ENCODE data around the gene PACS1.
"Not testable (repeated sequence)": the region's sequence is repeated elsewhere in the genome, so short reads cannot be mapped to it uniquely, and the experiment has no call there.

The PACS1 gene

DNA sequence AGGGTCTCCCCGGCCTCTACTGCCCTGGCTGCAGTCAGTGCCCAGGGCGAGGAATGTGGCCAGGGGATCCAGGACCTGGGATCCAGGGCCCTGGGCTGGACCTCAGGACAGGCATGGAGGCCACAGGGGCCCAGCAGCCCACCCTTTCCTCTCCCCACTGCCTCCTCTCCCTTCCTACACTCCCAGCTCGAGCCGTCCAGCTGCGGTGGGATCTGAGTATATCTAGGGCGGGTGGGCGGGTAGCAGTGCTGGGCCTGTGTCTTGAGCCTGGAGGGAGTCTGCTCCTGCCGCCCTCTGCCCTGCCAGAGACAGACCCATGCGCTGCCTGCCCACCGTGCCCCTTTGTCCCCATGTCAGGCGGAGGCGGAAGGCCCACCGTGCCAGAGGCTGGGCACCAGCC, 206.5 kb downstream of the PACS1 start:
- not testable (repeated sequence) for DNase-seq (ENCODE audit: low read depth)

DNA sequence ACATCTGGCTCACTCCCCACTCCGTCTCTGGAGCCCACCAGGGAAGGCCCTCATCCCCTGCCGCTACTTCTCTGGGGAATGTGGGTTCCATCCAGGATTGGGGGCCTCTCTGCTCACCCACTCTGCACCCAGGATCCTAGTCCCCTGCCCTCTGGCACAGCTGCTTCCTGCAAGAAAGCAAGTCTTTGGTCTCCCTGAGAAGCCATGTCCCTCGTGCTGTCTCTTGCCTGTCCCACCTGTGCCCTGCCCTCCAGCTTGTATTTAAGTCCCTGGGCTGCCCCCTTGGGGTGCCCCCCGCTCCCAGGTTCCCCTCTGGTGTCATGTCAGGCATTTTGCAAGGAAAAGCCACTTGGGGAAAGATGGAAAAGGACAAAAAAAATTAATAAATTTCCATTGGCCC, 207.0 kb downstream of the PACS1 start:
- not testable (repeated sequence) for DNase-seq (ENCODE audit: low read depth)

DNA sequence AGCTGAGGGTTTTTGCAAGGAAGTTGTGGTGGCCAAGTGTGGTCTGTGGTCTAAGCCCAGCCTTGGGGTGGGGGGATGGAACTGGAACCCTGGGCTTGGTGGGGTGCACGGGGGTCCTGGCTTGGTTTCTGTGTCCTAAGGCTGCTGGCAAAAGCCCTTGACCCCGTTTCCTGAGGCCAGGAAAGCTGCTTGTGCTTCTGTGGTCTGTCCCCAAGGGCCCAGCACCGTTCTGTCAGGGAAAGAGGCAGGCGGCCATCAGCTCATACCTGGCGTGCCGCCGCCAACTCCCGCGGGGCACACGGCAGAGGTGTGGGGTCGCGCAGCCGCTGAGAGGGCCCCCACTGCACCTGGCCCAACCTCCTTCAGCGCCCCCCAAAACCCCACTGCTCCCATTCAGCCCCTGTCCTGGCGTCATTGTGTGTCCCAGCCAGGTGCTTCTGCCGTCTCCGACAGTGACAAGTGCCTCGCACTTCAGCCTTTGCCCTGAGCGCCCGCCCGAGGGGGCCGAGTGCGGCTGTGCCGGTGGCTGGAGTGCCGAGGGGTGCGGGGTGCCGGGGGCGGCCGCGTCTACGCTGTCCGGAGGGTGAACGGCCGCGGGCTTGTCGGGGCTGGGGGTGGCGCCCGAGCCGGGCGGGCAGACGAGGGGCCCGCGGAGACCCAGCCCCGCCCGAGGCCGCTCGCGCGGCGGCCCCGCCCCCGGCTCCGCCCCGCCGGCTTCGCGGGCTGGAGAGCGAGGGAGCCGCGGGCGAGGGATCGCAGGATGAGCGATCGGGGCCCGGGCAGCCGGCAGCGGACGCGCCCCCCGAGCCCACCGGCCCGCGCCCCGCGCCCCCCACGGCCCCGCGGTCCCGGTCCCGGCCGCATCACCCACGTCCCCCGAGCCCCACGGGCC, 207.6 kb downstream of the PACS1 start, which contains the start of gene CNIH2:
Gene CNIH2, plus strand, starts transcription at position 705 of the 892 bp plus-strand sequence. CDS start 282 bp downstream, outside the sequence.
- DNase-seq (ENCODE audit: low read depth), result no peak

GRCh38 chr11:66278363-66279091, 208.5 kb downstream of the PACS1 start:
- no peak for DNase-seq (ENCODE audit: low read depth)

- no peak for DNase-seq (ENCODE audit: low read depth)
Measured at GRCh38 chr11:66279092-66279734, 209.1 kb downstream of the PACS1 start.

DNA sequence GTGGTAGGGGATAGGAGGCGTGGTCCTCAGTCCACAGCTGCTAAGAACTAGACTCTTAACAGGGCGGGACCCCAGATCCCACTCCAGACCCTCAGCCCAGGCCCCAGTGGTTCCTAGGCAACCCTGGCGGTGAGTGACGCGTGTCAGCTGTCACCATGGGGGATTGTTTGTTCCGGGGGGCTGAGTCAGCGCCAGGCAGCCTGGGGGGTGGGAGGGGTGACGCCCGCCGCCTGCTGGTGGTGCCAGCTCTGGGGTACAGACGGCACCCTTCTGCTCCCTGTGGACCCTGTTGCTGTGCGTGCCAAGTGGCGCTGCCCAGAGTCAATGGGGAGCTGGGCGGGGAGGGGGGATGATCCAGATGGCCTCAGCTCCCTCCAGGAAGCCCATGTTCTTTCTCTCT, 210.4 kb downstream of the PACS1 start:
- DNase-seq (ENCODE audit: low read depth), result no peak

DNA sequence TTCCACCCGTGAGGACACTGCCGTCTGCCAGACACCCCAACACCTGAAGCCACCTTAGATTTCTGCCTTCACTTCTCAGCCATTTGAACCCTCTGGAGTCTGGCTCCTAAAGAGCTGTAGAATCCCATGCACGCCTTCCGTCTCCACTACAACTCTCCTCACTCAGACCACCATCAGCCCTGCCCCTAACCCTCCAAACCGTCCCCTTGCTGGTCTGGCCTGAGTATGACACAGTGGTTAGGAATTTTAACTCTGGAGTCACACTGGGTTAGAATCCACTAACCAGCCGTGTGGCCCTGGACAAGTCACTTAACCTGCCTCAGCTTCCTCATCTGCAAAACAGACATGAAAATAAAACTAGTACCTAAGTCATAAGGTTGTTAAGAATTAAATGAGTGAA, 210.9 kb downstream of the PACS1 start:
- DNase-seq (ENCODE audit: low read depth), result no peak

DNA sequence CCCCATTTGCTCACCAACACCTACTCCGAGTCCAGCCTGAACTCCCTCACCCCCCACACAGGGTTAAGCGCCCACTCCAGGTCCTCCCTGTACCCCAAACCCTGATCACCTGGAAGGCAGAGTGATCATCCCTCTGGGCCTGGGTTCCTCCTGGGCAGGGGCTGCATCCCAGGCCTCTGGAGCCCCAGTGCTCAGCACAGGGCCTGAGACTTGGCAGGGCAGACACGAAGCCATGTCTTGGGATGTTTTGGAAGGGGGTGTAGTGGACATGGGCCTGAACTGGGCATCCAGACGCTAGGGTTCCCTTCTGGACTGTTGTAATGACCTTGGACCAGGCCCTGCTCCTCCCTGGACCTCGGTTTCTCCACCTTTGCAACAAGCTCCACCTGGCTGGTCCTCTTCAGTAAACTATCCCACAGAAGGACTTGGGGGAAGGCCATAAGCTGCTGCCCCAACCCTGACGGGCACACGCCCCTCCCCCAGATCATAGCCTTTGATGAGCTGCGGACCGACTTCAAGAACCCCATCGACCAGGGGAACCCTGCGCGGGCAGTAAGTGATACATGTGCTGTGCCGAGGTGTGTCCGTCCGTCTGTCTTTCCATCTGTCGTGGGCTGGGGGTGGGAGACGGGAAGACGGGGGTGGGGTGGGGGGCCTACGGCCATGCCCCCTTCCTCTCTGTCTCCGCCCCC, 211.8 kb downstream of the PACS1 start:
- no peak for DNase-seq (ENCODE audit: low read depth)

DNA sequence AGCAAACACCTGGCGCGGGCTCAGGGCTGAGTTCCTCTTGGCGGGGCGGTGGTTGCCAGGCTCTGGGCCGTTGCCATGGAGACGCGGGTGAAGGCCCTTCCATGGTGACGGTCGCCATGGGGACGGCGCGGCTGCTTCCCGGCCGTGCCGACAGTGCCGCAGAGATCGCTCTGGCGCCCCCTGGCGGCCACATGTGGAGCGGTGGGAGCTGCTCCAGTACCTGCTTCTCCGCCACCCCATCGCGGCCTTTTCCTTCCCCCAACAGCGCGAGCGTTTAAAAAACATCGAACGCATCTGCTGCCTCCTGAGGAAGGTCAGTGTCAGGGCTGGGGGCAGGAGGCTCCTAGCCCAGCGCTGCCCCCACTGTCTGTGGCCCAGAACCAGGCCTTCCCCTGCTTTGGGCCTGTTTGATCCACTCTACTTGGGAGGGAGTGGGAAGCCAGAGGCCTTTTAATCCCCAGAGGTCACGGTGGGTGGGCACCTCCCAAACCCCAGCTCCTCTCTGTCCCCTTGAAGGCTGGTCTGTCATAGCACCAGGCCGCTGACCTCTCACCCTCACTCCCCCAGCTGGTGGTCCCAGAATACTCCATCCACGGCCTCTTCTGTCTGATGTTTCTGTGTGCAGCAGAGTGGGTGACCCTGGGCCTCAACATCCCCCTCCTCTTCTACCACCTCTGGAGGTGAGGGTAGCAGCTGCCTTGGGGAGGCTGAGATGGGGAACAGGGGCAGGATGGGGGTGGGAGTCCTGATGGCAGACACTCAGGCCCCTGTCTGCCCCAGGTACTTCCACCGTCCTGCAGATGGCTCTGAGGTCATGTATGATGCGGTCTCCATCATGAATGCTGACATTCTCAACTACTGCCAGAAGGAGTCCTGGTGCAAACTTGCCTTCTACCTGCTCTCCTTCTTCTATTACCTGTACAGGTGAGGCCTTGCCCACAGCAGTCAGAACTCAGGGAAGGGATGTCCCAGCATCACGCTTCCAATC, 212.7 kb downstream of the PACS1 start:
- peak; percentile 96 for DNase-seq (ENCODE audit: low read depth)

GRCh38 chr11:66283461-66284105, 213.5 kb downstream of the PACS1 start:
- no peak for DNase-seq (ENCODE audit: low read depth)

DNA sequence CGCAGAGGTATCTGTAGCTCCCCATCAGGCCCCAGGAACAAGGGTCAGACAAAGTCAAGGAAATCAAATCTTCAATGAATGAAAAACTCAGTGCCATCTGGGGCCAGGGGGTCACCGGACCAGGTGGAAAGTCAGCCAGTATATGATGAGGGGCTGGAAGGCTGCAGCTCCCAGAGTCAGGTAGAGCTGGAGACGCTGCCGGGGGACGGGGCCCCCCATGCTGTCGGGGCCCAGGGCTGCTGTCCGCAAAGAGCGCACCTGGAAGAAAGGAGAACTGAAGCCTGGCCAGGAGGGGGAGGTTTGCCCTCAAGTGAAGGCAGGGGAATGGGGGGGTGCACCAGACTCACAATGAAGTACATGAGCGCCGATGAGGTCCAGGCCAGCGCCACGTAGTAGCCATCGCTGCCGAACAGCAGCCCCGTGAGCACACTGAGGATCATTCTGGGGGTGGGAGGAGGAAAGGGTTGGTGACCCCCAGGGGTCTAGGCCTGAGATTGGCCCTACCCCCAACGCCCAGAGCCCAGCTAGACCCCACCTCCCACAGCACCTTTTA, 214.5 kb downstream of the PACS1 start:
- DNase-seq (ENCODE audit: low read depth), result no peak

DNA sequence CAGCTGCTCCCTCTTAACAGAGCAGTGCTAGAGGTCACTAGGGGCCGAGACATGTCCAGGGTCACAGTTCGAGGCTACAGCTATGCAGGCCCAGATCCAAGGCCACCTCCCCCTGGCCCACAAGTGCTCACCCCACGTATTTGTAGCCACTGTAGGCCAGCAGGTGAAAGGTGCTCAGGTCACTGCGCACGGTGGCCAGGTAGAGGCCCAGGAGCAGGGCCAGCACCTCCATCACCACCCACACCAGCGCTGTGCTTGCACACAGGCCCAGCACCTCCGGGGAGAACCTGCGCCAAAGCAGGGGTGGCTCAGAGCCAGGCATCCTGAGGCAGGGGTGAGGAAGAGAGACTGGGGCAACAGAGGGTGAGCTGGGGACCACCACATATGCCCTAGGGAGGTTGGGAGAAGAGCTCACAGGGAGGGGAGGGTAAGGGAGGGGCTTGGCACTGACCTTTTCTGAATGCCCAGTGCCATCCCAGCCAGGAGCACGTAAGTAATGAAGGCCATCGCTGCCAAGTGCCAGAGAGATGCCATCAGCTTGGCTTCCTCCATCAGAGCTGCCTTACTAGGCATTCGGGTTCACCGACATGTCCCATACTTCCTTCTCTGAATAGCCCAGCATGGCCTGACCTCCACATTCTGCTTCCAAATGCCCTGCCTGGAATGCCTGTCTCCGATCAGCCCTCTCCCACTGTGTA, 215.3 kb downstream of the PACS1 start:
- DNase-seq (ENCODE audit: low read depth), result no peak

DNA sequence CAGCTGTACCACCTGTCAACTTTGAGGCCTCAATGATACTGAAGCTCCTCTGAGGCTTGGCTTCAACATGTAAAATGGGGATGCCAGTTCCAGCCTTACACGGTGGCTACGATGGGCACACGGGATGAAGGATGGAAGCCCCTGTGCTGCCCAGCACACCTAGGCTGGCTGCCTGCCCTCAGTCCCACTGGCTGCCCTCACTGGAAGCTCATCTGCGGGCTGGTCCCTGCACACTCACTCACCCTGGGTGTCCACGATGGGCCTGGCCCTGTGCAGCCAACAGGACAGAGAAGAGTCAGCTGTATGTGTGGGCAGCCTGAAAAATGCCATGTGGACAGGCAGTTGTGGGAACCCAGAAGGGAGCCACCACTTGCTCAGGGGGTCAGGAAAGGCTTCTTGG, 216.6 kb downstream of the PACS1 start:
- no peak for DNase-seq (ENCODE audit: low read depth)

GRCh38 chr11:66287211-66287888, 217.3 kb downstream of the PACS1 start:
- DNase-seq (ENCODE audit: low read depth), result no peak

GRCh38 chr11:66287889-66288670, 218.0 kb downstream of the PACS1 start:
- no peak for DNase-seq (ENCODE audit: low read depth)

DNA sequence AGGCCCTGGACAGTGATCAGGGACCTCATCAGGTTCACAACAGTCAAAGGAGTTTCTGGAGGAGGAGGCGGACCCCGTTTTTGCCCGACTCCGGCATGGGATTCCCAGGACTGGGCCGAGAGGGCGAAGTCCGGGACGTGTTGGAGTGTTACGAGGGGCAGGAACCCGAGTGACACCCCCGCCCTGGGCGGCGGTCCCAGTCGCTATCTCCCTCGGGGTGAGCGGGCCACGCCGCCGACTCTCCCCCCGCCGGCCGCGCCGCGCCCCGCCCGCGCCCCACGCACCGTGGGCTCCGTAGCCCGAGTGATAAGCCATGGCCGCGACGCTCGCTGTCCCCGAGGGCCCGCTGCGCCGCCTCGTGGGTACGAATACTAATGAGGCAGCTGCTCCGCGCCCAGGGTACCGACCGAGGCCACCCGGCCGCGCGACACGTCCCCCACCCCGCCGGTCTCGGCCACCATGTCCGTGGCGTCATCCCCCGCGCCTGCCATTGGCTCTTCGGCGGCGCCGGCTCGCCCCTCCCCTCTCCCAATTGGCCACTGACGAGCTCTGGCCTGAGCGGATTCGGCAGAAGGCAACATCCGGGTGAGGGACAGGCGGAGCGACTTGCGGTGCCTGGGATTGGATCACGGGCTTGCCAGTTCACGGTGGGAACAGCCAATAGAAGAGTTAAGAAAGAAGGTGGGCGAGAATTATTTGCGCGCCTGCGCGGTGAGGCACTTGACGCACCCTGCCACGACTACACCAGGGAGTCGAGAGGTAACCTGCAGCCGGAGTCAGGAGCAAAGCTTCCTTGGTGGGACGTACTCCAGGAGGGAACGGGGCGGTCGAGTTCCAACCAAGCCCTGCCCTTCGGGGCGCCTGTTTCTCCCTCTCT, 218.8 kb downstream of the PACS1 start, which contains the start of gene YIF1A:
Gene YIF1A, minus strand, starts transcription at position 473 of the 877 bp plus-strand sequence. Its CDS starts 158 bp downstream, at position 315.
- peak; percentile 97 for DNase-seq (ENCODE audit: low read depth)
